ENCODE data around the gene ALPL.

Gene ALPL

DNA sequence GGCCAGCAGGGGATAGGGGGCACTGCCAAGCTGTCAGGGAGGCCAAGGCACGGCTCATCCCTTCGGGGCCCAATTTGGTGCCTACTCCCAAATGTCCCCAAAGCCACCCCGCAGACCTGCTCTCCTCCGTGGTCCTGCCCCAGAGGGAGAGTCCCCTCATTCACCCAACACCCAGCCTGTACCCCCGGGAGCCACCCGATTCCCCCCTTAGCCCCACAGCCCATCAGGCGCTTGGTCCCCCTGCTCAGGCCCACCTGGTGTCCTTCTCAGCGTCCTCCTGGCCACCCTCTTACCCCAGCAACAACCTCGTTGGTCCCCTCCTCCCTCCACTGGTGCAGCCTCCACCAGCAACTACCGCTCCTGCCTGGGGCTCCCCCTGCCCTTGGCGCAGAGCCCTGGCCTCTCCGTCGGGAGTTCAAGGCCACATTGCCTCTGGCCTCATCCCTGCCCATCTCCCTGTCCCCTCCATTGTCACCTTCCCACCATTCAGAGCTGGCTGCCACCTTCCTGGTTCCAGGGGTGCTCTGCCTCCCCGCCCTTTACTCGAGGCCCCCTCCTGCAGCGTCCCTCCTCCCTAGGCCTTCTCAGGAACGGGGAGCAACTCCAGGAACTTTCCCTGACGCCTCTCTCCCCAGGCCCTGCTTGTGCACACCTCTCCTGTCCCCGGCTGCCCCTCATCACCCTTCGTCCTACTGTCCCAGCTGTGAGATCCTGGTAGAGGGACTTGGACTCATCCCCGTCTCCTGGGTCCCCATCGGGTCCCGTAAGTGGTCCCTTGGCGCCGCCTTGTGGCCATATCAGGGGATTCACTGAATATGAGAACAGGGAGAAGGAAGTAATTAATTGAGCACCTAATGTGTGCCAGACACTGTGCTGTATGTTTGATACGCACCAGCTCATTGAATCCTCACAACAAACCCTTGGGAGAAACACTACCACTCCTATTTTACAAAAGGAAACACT, 86.0 kb downstream of the ALPL start:
- TF ChIP-seq, protein P1, sequence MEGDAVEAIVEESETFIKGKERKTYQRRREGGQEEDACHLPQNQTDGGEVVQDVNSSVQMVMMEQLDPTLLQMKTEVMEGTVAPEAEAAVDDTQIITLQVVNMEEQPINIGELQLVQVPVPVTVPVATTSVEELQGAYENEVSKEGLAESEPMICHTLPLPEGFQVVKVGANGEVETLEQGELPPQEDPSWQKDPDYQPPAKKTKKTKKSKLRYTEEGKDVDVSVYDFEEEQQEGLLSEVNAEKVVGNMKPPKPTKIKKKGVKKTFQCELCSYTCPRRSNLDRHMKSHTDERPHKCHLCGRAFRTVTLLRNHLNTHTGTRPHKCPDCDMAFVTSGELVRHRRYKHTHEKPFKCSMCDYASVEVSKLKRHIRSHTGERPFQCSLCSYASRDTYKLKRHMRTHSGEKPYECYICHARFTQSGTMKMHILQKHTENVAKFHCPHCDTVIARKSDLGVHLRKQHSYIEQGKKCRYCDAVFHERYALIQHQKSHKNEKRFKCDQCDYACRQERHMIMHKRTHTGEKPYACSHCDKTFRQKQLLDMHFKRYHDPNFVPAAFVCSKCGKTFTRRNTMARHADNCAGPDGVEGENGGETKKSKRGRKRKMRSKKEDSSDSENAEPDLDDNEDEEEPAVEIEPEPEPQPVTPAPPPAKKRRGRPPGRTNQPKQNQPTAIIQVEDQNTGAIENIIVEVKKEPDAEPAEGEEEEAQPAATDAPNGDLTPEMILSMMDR (IDR thresholded peaks at IDR 0.05; ENCODE audit: borderline replicate concordance, insufficient read depth, low read depth, low read length): peak; percentile 65
- no peak overlapping the region for H3K4me3 ChIP-seq (ENCODE audit: low read depth, low read length)

DNA sequence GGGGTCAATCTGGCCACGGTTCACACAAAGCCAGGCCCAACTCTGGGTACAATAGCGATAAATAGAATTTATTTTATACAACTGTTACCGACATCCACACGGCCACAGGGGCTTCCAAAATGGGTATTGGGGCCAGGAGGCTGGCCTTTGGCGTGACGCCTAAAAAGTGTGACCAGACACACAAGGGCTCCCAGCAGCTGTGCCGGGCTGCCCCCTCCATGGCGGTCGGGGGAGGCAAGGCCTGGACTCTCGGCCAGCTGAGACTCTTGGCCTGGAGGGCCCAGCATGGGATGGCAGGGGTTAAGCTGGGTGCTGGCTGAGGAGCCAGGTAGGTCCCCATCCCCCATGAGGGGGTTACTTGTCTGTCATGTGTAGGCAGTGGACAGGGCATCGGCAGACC, 87.0 kb downstream of the ALPL start:
- TF ChIP-seq, protein P1 (IDR thresholded peaks at IDR 0.05; ENCODE audit: borderline replicate concordance, insufficient read depth, low read depth, low read length): no peak
- no peak overlapping the region for H3K4me3 ChIP-seq (ENCODE audit: low read depth, low read length)

DNA sequence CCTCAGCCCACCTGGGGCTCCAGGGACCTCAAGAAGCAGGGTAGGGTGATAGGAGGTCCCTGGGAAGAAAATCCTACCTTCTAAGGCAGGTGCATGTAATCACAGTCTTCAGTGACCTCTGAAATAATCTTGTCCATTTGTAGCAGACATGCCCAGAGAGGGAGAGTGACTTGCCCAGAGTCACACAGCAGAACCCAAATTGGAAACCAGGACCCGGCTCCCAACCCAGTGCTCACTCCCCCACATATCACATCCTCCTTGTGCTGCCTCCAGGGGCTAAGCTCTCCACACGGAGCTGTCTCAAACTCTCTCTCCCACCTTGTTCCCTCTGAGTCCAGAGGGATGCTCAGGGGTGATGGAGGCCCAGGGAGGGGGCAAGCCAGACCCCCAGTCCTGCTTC, 87.4 kb downstream of the ALPL start:
- TF ChIP-seq, protein P1 (IDR thresholded peaks at IDR 0.05; ENCODE audit: borderline replicate concordance, insufficient read depth, low read depth, low read length): no peak
- no peak overlapping the region for H3K4me3 ChIP-seq (ENCODE audit: low read depth, low read length)

DNA sequence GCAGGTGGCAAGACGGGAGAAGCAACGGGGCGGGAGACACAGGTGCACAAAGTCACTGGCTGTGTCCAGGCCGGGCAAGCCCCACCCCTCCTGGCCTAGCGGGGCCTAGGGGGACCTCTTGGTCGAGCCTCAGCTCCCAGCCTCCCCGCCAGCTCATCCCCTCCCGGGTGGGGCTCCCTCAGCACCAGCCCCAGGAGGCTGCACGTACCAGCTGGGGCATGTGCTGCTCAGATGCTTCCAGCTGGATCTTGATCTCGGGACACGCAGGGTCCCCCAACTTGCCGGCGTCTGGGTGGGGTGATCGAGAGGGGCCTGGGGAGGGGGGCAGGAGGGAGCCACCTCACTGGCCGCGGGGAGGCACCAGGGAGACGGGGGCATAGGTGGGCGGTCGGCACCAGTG, 88.5 kb downstream of the ALPL start:
- TF ChIP-seq, protein P1 (IDR thresholded peaks at IDR 0.05; ENCODE audit: borderline replicate concordance, insufficient read depth, low read depth, low read length): no peak
- H3K4me3 ChIP-seq (ENCODE audit: low read depth, low read length): no peak overlapping the region

DNA sequence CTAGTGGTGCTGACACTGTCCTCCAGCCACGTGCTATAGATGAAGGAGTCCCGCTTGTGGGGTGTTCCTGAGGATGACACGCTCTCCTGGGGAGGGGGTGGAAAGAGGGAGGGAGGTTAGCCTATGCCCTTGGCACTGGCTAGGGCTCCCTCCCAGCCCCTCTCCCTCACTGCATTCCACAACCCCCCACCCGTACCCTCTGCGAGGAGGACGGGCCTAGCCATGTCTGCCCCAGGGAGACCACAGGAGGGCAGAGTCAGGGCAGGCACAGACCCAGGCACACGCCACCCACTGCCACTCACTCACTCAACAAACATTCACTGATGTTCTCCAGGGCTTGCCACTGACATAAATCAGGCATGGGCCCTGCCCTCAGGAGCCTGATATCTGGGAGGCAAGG, 89.2 kb downstream of the ALPL start:
- no peak overlapping the region for H3K4me3 ChIP-seq (ENCODE audit: low read depth, low read length)
- TF ChIP-seq, protein P1 (IDR thresholded peaks at IDR 0.05; ENCODE audit: borderline replicate concordance, insufficient read depth, low read depth, low read length): no peak

DNA sequence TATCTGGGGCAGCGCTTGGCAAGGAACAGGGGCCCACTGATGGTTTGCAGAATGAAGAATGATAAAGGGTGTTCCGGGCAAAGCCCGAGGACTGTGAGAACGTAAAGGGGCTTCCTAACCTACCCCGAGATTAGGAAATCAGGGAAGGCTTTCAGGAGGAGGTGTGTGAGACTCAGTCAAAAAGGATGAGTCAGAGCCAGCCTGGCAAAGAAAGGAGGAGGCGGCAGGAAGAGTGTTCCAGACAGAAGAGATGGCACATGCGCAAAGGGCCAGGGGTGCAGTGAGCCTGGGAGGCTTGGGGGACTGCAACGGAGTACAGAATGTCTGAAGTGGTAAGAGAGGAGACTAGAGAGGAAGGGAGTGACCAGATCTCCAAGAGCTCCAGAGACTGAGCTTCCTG, 89.7 kb downstream of the ALPL start:
- no peak overlapping the region for H3K4me3 ChIP-seq (ENCODE audit: low read depth, low read length)
- TF ChIP-seq, protein P1 (IDR thresholded peaks at IDR 0.05; ENCODE audit: borderline replicate concordance, insufficient read depth, low read depth, low read length): no peak

DNA sequence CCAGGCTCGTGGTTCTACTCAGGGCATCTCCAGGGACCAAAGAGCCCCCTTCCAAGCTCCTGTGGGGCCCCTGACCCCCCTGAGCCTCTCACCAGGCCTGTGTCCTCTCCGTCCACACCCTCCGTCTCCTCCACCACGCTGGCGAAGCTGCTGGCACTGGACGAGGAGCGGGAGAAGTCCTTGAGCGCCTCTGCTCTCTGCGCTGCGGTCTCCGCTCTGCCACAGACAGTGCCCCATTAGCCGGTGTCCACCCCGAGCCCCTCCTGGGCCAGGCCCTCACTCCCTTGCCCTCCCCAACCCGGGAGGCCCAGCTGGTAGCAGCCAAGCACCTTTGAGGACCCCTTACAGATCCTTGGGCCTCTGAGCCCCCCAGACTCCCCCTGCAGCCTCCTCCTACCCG, 90.2 kb downstream of the ALPL start:
- H3K4me3 ChIP-seq (ENCODE audit: low read depth, low read length): no peak overlapping the region
- TF ChIP-seq, protein P1 (IDR thresholded peaks at IDR 0.05; ENCODE audit: borderline replicate concordance, insufficient read depth, low read depth, low read length): no peak
